Mesothelial cell of epicardium (in vitro differentiated cells): ENCODE data around the gene FOXD3. TPM values are rescaled to one million over a fixed set of nuclear protein-coding genes. Genes with fewer than 3 reads are reported as not detected.

ENCODE experiments used
- DNase-seq, 2 experiments: peaks; one replicate each; pipeline ENCODE4 v3.0.0; 2021; ENCODE audit warnings: low spot score in 2 of 2; ENCODE audit not compliant: unreplicated experiment in 2 of 2
- H3K27ac Mint-ChIP-seq: 2 replicates; pipeline ENCODE4 v1.8.0; 2021; ENCODE audit warnings: mixed read lengths
- H3K27me3 Mint-ChIP-seq: 2 replicates; pipeline ENCODE4 v1.8.0; 2021; ENCODE audit warnings: low read depth, mixed read lengths
- H3K36me3 Mint-ChIP-seq: 2 replicates; pipeline ENCODE4 v1.8.0; 2021; ENCODE audit warnings: mixed read lengths
- H3K4me1 Mint-ChIP-seq: 2 replicates; pipeline ENCODE4 v1.8.0; 2021; ENCODE audit warnings: mixed read lengths
- H3K4me3 Mint-ChIP-seq: 2 replicates; pipeline ENCODE4 v1.8.0; 2021; ENCODE audit warnings: mild to moderate bottlenecking, moderate library complexity, mixed read lengths
- H3K9me3 Mint-ChIP-seq: 2 replicates; pipeline ENCODE4 v1.8.0; 2021; ENCODE audit warnings: mixed read lengths
- total RNA-seq: library from RNA; stranded (reverse); gene quantifications from 3 replicates; pipeline ENCODE4 v1.2.1, GENCODE V29; 2021
- TF ChIP-seq, protein P1 (sequence below): fragments of 200-600 bp; sonication (generic); IDR thresholded peaks from one replicate; pipeline ENCODE4 v1.5.0; 2021; ENCODE audit warnings: antibody characterized with exemption; ENCODE audit not compliant: unreplicated experiment

FOXD3 gene
- total RNA-seq, 1 donor from 2014 or later: not detected

DNA sequence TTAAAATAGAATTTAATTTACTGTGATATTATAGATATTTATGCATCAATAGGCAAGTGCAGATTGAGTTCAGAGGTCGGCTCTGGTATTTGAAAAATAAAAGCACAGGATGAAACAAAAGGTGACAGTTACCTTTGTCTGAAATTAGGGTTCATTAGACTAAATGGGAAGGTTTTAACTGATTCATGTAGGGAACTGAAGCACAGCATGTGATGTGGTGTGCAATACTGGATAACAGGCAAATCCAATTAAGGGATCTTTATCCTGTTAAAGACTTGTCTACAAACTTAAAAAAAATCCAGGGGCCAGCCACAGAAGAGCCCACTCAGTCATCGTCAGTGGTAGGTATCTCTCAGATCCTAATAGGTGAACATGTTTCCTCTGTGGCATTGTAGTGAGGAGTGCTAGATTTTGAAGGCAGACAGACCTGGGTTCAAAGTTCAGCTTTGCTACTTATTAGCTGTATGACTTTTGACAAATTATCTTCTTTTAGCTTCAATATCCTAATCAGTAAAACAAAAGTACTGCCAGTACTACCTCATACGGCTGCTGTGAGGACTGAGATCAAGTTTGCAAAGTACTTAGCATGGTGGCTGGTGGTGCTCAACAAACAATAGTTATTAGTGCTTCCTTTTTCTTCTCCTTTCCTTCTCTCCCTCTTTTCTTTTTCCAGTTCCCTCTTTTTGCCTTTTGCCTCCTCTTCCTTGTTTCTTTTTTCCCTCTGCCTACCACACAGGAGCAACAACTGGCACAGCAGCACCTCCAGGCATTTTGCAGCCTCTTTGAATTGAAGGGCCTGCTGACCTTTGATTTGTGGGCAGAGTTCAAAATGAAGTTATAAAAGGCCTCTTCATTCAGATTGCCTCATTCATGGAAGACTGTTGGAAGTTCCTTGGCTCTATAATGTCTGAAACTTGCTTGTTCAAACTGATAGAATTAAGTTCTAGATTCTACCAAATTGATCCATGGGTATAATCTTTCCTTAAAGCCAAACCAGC, 44.9 kb upstream of the FOXD3 start:
- no peak for DNase-seq
- Mint-ChIP-seq H3K4me1 (peaks cover 24% of the 10 kb centered on the region), H3K27me3 (peaks cover 8% of the 10 kb centered on the region), H3K36me3 (no peaks in the 10 kb centered on the region), H3K4me3 (no peak overlapping the region), H3K27ac (no peak overlapping the region), H3K9me3 (no peaks in the 10 kb centered on the region)
- TF ChIP-seq, protein P1, sequence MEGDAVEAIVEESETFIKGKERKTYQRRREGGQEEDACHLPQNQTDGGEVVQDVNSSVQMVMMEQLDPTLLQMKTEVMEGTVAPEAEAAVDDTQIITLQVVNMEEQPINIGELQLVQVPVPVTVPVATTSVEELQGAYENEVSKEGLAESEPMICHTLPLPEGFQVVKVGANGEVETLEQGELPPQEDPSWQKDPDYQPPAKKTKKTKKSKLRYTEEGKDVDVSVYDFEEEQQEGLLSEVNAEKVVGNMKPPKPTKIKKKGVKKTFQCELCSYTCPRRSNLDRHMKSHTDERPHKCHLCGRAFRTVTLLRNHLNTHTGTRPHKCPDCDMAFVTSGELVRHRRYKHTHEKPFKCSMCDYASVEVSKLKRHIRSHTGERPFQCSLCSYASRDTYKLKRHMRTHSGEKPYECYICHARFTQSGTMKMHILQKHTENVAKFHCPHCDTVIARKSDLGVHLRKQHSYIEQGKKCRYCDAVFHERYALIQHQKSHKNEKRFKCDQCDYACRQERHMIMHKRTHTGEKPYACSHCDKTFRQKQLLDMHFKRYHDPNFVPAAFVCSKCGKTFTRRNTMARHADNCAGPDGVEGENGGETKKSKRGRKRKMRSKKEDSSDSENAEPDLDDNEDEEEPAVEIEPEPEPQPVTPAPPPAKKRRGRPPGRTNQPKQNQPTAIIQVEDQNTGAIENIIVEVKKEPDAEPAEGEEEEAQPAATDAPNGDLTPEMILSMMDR: no peak

DNA sequence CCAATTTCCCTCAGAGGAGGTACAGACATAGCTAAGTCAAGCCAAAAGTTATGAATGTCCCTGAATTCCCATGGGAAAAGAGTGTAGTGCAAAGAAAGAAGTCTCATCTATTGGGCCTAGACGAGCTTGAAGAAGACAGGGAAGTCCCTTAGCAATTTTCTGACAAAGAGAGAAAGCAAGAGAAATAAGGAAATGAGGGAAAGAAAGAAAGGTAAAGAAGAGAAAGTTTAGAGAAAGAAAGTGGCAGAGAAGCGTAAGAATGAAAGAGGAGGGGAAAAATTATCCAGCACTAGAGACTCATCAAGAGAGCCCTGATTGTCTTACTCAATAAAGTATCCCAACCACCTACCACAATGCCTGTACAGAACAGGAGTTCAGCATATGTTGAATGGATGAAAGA, 40.6 kb upstream of the FOXD3 start:
- no peak for DNase-seq
- peaks cover 2% of the 10 kb centered on the region for H3K27me3 Mint-ChIP-seq
- H3K36me3 Mint-ChIP-seq: no peaks in the 10 kb centered on the region
- H3K4me3 Mint-ChIP-seq: no peak overlapping the region
- H3K9me3 Mint-ChIP-seq: no peaks in the 10 kb centered on the region
- TF ChIP-seq, protein P1: no peak
- peaks cover 4% of the 10 kb centered on the region for H3K4me1 Mint-ChIP-seq
- no peak overlapping the region for H3K27ac Mint-ChIP-seq

DNA sequence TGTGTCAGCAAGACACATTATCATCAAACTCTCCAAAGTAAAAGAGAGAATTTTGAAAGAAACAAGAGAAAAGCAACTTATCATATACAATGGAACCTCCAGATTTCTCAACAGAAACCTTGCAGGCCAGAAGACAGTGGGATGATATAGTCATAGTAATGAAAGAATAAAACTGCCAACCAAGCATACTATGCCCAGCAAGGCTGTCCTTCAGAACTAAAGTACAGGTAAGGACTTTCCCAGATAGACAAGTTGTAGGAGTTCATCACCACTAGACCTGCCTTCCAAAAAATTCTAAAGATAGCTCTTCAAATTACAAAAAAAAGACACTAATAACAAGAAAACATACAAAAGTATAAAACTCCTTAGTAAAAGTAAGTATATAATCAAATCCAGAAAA, 33.2 kb upstream of the FOXD3 start:
- DNase-seq: no peak
- peaks cover 9% of the 10 kb centered on the region for H3K36me3 Mint-ChIP-seq
- no peaks in the 10 kb centered on the region for H3K27me3 Mint-ChIP-seq
- peaks cover 34% of the 10 kb centered on the region for H3K9me3 Mint-ChIP-seq
- H3K4me1 Mint-ChIP-seq: no peaks in the 10 kb centered on the region
- no peak overlapping the region for H3K27ac Mint-ChIP-seq
- H3K4me3 Mint-ChIP-seq: no peak overlapping the region
- TF ChIP-seq, protein P1: no peak

DNA sequence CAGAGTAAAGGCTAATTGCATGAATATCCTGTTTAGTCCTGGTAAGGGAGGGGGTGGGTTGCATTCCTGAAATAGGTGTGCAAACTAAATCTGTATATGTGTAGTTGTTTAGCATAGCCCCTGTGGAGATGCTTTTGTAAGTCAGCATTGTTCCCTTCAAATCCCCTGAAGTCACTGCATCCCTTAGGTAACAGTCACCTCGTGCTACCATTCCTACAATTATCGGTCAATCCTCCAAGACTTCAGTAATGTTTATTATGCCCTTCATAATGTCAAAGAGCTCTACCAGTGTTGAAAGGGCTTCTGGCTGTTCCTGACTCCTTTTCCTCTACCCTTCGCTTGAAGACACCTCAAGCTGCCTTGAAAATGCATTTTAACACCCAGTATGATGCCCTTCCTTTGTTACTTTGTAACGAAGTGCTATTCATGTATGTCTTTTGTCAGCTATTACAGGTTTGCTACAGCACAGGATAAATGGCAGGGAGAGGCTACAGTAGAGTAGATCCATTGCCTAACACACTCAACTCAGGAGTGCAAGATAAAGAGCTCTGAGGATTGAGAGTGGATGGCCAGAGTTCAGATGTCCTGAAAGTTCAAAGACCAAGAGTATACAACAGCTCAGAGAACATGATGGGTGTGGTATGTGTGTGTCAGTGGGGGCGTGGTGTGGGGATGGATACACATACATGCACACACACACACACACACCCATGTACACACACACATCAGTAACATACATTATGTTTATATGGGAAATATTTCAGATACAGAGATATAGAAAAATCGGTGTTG, 27.4 kb upstream of the FOXD3 start:
- H3K27ac Mint-ChIP-seq: no peak overlapping the region
- no peaks in the 10 kb centered on the region for H3K4me1 Mint-ChIP-seq
- peaks cover 12% of the 10 kb centered on the region for H3K9me3 Mint-ChIP-seq
- H3K4me3 Mint-ChIP-seq: no peak overlapping the region
- no peak for DNase-seq
- H3K27me3 Mint-ChIP-seq: peaks cover 15% of the 10 kb centered on the region
- TF ChIP-seq, protein P1: no peak
- H3K36me3 Mint-ChIP-seq: no peaks in the 10 kb centered on the region

DNA sequence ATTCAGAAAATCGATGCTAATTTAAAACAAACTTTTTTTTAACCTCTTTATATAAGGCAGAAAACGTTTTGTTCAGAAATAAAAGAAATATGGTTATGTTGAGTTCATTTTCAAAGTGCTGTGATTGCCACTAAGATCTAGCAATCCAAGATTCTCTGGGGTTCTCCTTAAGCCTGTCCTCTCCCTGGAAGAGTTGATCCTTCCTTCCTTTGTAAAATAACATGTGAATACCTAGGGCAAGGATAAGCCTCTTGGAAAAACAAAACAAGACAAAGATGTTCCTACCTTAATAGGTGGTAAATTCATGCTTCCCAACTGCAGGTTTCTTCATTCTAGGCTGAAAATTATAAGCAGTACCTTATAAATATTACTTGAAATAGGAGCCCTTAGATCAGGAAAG, 18.0 kb upstream of the FOXD3 start:
- no peaks in the 10 kb centered on the region for H3K4me1 Mint-ChIP-seq
- no peak overlapping the region for H3K4me3 Mint-ChIP-seq
- no peaks in the 10 kb centered on the region for H3K36me3 Mint-ChIP-seq
- no peak overlapping the region for H3K27ac Mint-ChIP-seq
- TF ChIP-seq, protein P1: no peak
- peaks cover 13% of the 10 kb centered on the region for H3K9me3 Mint-ChIP-seq
- DNase-seq: no peak
- peaks cover 62% of the 10 kb centered on the region for H3K27me3 Mint-ChIP-seq
